HG02885 (cell line): ENCODE results near the gene ZFYVE28.
"Not testable (repeated sequence)": the region's sequence is repeated elsewhere in the genome, so short reads cannot be mapped to it uniquely, and the experiment has no call there.

Source experiments
- ATAC-seq: cut with Tn5 transposase; IDR thresholded peaks from one replicate; pipeline ENCODE4 v1.9.1; 2021; ENCODE audit warnings: mild to moderate bottlenecking; ENCODE audit not compliant: unreplicated experiment, poor library complexity

The ZFYVE28 gene

DNA sequence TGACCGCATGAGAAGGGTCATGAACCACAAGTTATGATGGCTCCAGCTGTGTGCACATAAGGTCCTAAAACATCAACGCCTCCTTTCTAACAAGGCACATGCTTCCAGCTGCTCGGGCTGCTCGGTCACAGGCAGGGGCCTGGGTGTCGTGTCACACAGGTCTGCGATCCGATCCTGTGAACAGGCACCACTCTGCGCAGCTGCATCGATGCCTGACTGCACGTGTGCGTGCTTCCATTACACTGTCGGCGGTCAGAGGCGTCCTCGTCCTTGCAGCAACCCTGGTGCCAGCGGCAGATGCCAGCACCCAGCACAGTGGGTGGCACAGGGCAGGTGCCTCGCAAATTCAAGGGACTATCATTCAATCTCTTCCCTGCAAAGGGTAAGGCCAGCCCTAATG, 23.9 kb downstream of the ZFYVE28 start:
- ATAC-seq: no peak

DNA sequence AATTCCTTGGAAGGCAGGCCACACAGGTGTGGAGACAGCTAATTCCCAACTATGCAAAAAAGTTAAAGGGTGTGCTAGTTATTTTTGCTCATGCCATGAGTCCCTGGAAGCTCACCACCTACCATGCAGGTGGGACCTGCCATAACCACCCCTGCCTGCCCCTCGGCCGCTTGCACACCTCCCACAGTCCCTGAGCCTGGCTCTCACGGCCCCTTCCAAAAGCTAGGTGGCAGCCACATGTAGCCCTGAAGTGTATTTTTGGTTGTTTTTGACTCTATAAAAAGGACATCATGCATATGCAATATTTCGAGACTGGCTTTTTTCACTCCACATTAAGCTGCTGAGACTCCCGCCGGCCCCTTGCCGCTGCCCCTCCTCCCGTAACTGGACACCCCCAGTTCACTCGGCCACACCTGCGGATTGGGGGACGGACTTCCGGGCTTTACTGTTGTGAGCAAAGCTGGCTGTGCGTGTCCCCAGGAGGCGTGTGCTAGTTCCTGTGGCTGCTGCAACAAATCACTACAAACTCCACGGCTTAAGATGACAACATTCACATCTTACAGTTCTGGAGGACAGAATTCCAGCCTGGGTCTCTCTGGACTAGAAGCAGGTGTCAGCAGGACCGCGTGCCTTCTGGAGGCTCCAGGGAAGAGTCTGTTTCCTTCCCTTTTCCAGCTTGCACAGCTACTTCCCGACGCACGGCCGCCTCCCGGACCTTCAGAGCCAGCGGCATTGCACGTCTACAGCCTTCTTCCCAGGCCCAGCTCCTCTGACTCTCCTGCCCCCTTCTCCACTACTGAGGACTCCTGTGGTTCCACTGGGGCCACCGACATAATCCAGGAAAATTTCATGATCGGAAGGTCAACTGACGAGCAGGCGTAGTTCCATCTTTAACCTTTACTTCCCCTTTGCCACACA, 24.8 kb downstream of the ZFYVE28 start:
- ATAC-seq: no peak

DNA sequence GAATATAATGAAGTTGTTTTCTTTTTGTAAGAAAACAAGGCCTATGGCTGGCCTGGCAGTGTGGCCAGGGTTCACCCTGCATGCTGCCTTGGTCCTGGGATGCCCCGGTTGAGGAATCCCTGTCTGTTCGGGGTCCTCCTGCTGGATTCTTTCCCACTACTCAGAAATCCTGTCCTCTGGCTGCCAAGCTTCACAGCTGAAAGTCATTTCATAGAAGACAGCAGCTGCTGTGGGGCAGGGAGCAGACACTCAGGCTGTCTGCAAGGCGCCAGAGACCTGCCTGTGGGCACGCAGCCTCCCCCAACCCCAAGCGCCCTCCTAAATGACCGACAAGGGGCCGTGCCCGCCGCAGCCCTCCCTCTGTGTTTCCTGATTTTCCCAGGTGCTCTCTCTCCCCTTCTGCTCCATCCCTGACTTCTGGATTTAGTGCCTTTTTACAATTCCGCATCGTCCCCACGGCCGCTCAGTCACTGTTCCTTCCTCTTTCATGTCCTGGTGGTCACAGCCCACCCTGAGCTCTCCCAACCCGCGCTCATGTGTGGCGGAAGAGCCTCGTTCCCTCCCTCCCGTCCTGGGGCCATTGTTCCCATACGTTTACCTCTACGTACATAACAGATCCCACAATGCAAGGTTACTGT, 27.5 kb downstream of the ZFYVE28 start:
- ATAC-seq: no peak

DNA sequence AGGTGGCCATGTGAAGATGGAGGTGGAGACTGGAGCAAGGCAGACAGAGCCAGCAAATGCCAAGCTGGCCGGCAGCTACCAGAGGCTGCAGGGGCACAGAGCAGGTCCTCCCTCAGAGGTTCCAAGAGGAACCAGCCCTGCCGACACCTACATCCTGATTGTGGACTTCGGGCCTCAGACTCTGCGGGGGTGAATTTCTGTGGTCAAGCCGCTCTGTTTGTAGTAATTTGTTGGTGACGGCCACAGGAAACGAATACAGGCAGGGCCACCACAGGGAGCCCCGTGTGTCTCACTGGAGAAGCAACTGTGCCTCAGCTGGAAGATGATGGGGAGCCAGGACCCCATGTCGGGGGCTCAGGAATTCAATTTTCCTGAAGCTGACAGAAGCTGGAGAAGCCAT, 28.3 kb downstream of the ZFYVE28 start:
- ATAC-seq: no peak

DNA sequence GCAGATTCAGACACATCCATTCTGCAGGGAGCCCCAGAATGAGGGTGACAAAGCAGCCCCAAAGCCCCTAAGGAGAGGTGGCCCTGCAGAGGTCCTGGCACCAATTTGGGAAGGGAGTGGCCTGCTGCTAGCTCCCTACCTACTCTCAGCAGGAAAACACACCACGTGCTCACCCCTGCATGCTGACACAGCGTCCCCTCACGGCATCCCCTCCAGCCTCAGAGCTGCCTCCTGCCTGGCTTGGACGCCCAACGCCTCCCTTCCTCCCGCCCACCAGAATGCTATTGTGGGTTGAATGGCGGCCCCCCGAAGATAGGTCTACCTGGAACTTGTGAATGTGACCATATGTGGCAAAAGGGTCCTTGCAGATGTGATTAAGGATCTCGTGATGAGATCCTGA, 28.8 kb downstream of the ZFYVE28 start:
- no peak for ATAC-seq

DNA sequence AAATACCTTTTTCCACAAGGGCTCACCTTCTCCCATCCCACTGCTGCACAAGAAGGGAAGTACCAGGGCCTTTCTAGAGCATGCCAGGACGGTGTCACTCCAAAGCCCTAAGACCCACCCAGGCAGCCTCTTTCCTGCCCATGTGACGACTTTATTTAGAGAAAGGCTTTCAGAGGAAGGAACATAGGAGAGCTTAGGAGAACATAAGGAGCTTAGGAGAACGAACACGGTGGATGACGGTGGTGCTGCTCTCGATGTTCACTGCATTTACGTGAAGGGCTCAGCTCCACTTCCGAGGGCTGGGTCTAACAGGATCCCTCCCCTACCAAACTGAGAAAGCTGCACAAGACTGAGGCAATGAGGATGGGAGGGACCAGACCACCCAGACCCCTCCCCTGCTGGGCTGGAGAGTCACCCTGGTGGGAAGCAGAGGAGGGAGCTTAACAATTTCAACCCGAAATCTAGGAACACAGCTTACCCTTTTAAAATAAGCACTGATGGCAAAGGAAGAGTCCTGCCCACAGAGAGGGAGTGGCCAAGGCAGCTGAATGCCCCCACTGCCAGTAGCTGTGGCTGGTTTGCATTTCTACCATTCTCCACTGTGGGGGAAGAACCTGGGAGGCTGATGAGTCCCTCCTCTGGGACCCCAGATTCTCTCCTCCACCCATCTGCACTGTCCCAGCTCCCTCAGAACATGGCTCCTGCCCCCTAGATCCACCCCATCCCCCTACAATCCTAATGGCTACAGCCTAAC, 29.8 kb downstream of the ZFYVE28 start:
- no peak for ATAC-seq

DNA sequence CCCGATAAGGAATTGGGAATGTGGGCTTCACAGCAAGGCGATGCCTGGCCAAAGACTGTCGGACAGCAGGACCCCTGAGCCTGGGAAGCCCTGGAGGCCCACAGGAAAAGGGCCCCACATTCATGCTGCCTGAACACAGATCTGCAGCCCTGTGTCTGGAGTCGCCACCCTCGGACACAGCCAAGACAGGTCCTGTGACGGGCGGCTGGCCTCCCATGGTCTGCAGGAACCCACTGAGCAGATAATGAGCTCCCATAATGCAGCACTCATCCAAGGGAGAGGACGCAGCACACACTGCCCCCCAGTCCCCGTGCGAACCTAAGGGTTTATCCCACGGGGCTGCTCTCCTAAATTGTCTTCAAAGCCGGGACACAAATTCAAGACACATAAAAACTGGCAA, 30.6 kb downstream of the ZFYVE28 start:
- no peak for ATAC-seq

DNA sequence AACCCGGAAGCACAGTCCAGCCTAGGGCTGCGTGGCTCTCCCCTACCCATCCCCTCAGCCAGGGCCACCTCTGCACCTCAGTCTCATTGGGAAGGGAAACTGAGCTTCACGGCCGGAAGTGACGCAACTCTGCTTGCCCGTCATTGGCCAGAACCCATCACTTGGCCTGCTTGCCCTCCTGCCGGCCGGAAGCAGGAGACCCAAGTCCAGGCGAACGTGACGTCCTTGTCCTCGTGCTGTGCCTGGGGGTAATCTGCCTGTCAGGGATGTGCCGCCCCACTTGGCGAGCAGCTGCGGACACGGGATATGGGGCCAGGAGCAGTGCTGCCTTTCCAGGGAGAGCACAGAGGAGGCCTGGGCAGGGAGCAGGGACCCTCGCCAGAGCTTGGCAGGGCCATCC, 31.2 kb downstream of the ZFYVE28 start:
- no peak for ATAC-seq

DNA sequence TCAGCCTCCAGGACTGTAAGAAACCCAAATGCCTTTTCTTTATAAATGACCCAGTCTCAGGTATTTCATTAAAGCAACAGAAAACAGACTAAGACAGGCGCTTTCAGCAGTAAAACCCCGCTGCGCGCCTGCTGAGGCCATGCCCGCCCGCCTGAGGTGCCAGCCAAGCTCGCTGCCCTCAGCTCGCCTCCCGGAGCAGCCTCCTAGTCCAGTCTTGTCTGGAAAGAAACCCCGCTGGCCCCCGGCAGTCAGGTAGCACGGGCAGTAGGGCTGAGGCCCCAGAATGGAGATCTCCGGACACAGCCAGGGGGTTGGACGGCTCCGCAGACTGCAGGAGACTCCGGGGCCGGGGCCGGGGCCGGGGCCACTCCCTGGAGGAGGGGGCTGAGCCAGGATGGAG, 31.7 kb downstream of the ZFYVE28 start:
- ATAC-seq: no peak

DNA sequence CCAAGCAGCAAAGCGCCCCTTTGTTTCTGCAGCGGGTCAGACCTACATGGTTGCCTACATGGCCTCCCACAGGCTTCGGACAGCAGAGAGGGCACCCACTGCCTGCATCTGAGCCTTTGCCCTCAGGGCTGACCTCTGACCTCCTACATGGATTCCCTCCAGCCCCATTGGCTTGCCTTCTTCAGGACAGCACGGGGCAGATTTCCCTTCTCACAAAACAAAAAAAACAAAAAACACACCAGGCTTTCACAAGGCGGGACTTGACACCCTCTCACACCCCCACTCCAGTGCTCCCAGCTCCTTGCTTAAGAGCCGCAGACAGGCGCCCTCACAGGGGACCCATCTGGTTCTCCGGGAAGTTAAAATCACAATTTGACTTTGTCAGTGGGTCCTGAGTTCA, 32.9 kb downstream of the ZFYVE28 start:
- no peak for ATAC-seq

DNA sequence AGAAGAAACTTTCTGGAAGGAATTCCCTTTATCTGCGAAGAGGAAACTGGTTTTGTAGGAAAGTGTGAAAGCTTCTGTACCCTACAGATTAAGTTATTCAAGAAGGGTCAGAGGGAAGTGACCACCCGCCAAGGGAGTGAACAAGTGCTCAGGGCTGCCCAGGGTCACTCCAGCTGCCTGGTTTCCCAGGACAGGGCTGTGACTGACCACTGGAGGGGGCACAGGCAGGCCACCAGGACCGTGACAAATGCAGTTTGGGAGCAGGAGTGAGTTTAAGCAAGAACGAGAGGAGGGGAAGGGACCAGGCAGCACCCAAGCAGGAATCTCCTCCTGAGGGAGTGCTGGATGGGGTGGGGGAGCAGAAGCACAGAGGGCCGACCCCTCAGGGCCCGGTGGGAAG, 34.2 kb downstream of the ZFYVE28 start:
- ATAC-seq: no peak

DNA sequence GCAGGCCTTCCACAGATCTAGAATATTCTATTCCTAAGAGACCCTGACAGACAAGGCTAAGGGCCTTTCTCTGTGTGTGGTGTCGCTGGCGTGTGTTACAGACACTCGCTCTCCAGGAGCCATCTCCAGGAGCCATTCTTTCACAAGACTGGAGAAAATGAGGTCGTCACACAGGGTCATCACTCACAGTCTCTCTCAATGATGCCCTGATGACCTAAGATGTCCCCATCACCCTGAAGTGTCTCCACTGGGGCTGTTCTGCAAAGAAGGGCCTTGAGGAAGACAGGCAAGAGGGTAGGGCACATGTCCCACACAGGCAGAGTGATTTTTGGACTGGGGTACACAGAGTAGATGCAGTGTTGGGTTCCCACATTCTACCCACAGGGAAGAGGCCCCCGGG, 34.7 kb downstream of the ZFYVE28 start:
- no peak for ATAC-seq

DNA sequence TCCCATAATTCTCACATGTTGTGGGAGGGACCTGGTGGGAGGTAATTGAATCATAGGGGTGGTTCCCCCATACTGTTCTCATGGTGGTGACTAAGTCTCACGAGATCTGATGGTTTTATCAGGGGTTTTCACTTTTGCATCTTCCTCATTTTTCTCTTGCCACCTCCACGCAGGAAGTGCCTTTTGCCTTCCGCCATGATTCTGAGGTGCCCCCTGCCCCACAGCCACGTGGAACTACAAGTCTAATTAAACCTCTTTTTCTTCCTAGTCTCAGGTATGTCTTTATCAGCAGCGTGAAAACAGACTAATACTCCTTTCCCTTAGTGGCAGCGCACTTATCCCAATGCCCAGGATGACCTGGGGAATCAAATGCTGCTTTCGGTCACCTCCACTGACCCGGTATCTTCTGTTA, 35.2 kb downstream of the ZFYVE28 start:
- not testable (repeated sequence) for ATAC-seq

DNA sequence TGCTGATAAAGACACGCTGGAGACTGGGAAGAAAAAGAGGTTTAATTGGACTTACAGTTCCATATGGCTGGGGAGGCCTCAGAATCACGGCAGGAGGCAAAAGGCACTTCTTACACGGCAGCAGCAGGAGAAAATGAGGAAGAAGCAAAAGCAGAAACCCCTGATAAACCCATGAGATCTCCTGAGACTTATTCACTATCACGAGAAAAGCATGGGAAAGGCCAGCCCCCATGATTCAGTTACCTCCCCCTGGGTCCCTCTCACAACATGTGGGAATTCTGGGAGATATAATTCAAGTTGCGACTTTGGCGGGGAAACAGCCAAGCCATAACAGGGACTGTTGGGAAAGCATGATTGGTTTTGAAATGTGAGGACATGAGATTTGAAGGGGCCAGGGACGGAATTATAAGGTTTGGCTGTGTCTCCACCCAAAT, 35.7 kb downstream of the ZFYVE28 start:
- ATAC-seq: not testable (repeated sequence)

DNA sequence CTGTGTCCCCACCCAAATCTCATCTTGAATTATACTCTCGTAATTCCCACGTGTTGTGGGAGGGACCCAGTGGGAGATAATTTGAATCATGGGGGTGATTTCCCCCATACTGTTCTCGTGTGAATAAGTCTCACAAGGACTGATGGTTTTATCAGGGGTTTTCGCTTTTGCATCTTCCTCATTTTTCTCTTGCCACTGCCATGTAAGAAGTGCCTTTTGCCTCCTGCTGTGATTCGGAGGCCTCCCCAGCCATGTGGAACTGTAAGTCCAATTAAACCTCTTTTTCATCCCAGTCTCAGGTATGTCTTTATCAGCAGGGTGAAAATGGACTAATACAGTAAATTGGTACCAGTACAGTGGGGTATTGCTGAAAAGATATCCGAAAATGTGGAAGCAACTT, 37.9 kb downstream of the ZFYVE28 start:
- ATAC-seq: not testable (repeated sequence)

DNA sequence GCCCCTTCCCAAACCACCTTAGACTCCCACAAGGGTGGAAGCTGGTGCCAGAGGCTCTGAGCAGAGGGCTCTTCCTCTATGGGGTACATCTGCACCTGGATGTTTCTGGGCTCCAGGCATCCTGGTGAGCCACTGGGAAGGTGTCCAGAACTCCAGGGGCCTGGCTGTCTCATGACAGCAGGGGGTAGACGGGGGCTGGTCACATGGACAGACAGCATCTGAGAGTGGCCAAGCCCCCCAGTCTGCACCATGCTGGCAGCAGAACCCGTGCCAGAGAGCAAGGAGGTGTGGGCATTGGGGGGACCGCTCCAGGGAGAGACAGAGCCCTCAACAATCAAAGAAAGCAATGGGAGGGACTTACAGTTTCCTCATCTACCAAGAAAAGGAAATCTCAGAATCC, 39.5 kb downstream of the ZFYVE28 start:
- no peak for ATAC-seq

DNA sequence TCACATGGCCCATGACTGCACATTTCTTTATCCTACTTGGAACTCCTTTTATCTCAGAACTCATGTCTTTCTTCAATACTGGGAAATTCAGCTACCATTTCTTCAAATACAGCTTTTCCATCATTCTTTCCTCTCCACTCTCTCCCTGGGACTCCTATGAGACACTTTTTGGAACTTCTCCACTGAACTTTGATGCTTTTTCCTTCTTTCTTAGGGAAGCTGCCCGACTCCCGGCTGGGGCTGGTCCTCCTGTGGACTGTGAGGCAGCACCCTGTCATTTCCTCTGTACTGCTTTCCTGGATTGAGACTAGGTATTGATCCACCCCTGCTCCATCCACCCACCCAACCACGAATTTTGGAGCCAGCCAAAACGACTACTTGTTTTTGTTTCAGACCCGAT, 40.0 kb downstream of the ZFYVE28 start:
- ATAC-seq: no peak

DNA sequence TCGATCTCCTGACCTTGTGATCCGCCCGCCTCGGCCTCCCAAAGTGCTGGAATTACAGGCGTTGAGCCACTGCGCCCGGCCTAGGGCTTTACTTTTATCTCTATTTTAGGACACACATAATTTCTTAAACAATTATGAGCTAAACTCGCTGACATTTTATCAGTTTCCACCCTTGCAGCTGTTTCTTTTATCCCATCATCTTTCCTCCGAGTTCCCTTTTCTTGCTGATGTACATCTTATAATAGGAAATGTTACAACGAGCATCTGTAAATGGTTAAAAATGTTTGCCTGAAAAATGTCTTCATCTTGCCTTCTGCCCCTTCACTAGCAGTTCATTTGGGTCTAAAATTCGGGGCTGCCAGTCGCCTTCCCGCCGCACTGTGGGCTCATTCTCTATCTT, 41.2 kb downstream of the ZFYVE28 start:
- ATAC-seq: no peak

DNA sequence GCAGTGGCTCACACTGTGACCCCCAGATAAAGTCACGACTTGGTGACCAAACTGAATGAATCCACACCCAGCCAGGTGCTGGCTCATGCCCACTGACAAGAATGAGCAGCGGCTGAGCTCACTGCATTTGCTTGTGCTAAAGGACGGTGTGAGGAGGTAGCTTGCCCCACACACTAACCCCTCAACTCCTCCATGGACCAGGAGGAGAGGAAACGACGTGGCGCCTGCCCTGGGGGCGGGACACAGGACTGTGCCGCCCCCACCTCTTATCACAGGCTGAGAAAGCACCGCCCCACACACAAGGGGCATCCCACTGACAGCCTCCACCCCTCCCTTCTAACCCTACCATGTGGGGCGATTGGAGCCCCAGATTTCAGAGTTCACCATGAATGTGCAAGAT, 43.0 kb downstream of the ZFYVE28 start:
- no peak for ATAC-seq

DNA sequence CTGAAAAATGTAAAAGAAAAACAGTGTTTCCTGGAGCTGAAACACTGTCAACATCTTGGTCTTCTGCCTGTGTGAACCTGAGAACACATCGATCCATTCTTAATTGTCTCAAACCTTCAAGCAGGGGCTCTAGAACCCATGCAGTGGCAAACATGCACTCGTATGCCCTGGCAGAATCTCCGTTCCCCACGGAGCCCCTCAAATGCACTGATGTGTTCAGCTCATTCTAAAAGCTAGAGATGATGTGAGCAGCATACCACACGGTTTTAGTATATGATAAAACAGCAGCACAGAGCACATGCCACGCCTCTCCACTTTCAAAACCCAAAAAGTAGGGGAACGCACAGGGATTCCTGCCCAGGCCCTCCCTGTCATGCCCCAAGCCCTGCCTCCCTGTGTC, 44.9 kb downstream of the ZFYVE28 start:
- no peak for ATAC-seq

DNA sequence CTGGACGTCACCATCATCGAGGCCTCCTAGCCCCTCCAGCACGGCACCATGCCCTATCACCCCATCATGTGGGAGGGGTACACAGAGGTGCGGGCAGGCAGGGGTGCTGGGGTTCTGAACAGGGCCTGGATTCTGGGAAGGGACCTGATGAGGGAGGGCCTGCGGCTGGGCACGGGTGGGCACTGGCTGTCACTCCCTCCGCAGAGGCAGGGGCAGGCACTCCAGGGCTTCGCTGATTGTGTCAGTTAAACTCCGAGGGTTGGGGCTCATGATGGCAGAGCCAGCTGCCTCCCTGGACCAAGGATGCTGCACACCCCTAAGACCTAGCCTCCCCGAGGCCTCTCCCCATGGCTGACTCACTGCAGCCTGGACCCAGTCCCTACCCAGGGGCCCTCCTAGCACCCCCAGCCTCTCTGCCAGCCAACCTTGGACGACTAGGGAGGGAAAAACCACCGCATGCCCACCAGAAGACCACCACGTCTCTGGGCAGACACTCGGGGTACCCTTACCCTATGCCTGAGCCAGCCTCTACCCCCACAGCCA, 45.9 kb downstream of the ZFYVE28 start:
- ATAC-seq: no peak
